Measurements from ENCODE around the gene HINT1.

GRCh38 chr5:131163276-131164119 lies 1.6 kb downstream of the HINT1 start:
- TF ChIP-seq, protein P1, sequence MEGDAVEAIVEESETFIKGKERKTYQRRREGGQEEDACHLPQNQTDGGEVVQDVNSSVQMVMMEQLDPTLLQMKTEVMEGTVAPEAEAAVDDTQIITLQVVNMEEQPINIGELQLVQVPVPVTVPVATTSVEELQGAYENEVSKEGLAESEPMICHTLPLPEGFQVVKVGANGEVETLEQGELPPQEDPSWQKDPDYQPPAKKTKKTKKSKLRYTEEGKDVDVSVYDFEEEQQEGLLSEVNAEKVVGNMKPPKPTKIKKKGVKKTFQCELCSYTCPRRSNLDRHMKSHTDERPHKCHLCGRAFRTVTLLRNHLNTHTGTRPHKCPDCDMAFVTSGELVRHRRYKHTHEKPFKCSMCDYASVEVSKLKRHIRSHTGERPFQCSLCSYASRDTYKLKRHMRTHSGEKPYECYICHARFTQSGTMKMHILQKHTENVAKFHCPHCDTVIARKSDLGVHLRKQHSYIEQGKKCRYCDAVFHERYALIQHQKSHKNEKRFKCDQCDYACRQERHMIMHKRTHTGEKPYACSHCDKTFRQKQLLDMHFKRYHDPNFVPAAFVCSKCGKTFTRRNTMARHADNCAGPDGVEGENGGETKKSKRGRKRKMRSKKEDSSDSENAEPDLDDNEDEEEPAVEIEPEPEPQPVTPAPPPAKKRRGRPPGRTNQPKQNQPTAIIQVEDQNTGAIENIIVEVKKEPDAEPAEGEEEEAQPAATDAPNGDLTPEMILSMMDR (IDR thresholded peaks at IDR 0.05): no peak
- no peak for TF ChIP-seq POLR2AphosphoS5 (IDR thresholded peaks at IDR 0.05)

Data from prostate gland (tissue), 2 donors.